ENCODE results near the gene LVRN. TPM values are rescaled to one million over a fixed set of nuclear protein-coding genes. Genes with fewer than 3 reads are reported as not detected.
A peak's percentile ranks its signal among the peaks of the same experiment; 100 is the strongest.

The LVRN gene
- polyA plus RNA-seq, 10 donors, result 1.6 to 9.7 (median 4.6) TPM

GRCh38 chr5:115961381-115962238 is 665 bp upstream of the LVRN start:
- DNase-seq, result peak in 1 of 3 donors; percentile 73

- peak in 2 of 3 donors; percentile 44 to 83 for DNase-seq
Measured at GRCh38 chr5:115962565-115963402, 509 bp downstream of the LVRN start.

GRCh38 chr5:115963566-115963965 is 1.3 kb downstream of the LVRN start:
- peak in 1 of 3 donors; percentile 69 for DNase-seq

- no peak for DNase-seq
Measured at GRCh38 chr5:115968770-115969169, 6.5 kb downstream of the LVRN start.

GRCh38 chr5:115977096-115977495 is 14.8 kb downstream of the LVRN start:
- peak in 1 of 3 donors; percentile 23 for DNase-seq

- DNase-seq, result peak; percentile 74 to 89 (median 77)
Measured at GRCh38 chr5:115977988-115978387, 15.7 kb downstream of the LVRN start.

- DNase-seq, result no peak
Measured at GRCh38 chr5:115978779-115979178, 16.5 kb downstream of the LVRN start.

- peak; percentile 53 to 90 (median 59) for DNase-seq
Measured at GRCh38 chr5:115979201-115980041, 17.1 kb downstream of the LVRN start.

- no peak for DNase-seq
Measured at GRCh38 chr5:115983519-115983918, 21.2 kb downstream of the LVRN start.

GRCh38 chr5:115985802-115986757 is 23.8 kb downstream of the LVRN start:
- peak in 2 of 3 donors; percentile 49 to 71 for DNase-seq

- no peak for DNase-seq
Measured at GRCh38 chr5:115988002-115988401, 25.7 kb downstream of the LVRN start.

- no peak for DNase-seq
Measured at GRCh38 chr5:115992848-115993350, 30.6 kb downstream of the LVRN start.

- DNase-seq, result no peak
Measured at GRCh38 chr5:115995351-115995750, 33.1 kb downstream of the LVRN start.

GRCh38 chr5:116002116-116002906 is 40.0 kb downstream of the LVRN start:
- DNase-seq, result no peak

- DNase-seq, result no peak
Measured at GRCh38 chr5:116004248-116004647, 42.0 kb downstream of the LVRN start.

GRCh38 chr5:116009806-116010205 is 47.5 kb downstream of the LVRN start:
- no peak for DNase-seq

- DNase-seq, result peak in 1 of 3 donors; percentile 20
Measured at GRCh38 chr5:116011046-116011445, 48.8 kb downstream of the LVRN start.

- DNase-seq, result peak in 2 of 3 donors; percentile 9 to 36
Measured at GRCh38 chr5:116013207-116013785, 51.0 kb downstream of the LVRN start.

GRCh38 chr5:116013936-116014335 is 51.7 kb downstream of the LVRN start:
- DNase-seq, result peak in 2 of 3 donors; percentile 16 to 43
